Neuronal stem cell (in vitro differentiated cells): Measurements from ENCODE around the gene FAM193B.
A peak's percentile ranks its signal among the peaks of the same experiment; 100 is the strongest.

ENCODE experiments used
- DNase-seq: peaks from one replicate; pipeline ENCODE4 v3.0.0-alpha.2; 2013; ENCODE audit warnings: low spot score
- H2AFZ ChIP-seq: one replicate; pipeline ENCODE4 v1.6.1; 2013; ENCODE audit warnings: mild to moderate bottlenecking, low read length, inconsistent platforms
- H2AK5ac ChIP-seq: 2 replicates; pipeline ENCODE4 v1.6.1; 2013; ENCODE audit warnings: low read depth, mild to moderate bottlenecking, inconsistent platforms, low read length, moderate library complexity, mixed read lengths
- H2BK120ac ChIP-seq: 2 replicates; pipeline ENCODE4 v1.6.1; 2013; ENCODE audit warnings: low read depth, mild to moderate bottlenecking, inconsistent platforms, low read length, moderate library complexity, mixed read lengths
- H2BK12ac ChIP-seq: one replicate; pipeline ENCODE4 v1.6.1; 2013; ENCODE audit warnings: low read length, inconsistent platforms
- H2BK15ac ChIP-seq: 2 replicates; pipeline ENCODE4 v1.6.1; 2013; ENCODE audit warnings: mild to moderate bottlenecking, low read length, inconsistent platforms, mixed read lengths
- H2BK5ac ChIP-seq: one replicate; pipeline ENCODE4 v1.6.1; 2013; ENCODE audit warnings: inconsistent platforms, mild to moderate bottlenecking, low read length, moderate library complexity
- H3K14ac ChIP-seq: one replicate; pipeline ENCODE4 v1.6.1; 2013; ENCODE audit warnings: low read length, inconsistent platforms
- H3K18ac ChIP-seq: 2 replicates; pipeline ENCODE4 v1.6.1; 2013; ENCODE audit warnings: low read length, inconsistent platforms
- H3K23ac ChIP-seq: 2 replicates; pipeline ENCODE4 v1.6.1; 2013; ENCODE audit warnings: low read depth, mild to moderate bottlenecking, mixed read lengths, low read length, inconsistent platforms; ENCODE audit not compliant: poor library complexity
- H3K27ac ChIP-seq: replicated peaks from 3 replicates; pipeline ENCODE4 v1.5.1; 2013; ENCODE audit warnings: low read length, inconsistent platforms
- H3K27me3 ChIP-seq, 3 experiments: 2 replicates each; pipeline ENCODE4 v1.6.1; 2013; ENCODE audit warnings: low read length in 3 of 3, mild to moderate bottlenecking in 2 of 3, inconsistent platforms in 1 of 3, low read depth in 1 of 3, mixed read lengths in 1 of 3, moderate library complexity in 1 of 3; ENCODE audit not compliant: control insufficient read depth in 3 of 3, insufficient read depth in 3 of 3
- H3K36me3 ChIP-seq, 2 donors: replicated peaks in 1 of 2; 2 replicates each; pipeline ENCODE4 v1.6.1; 2013; ENCODE audit warnings: low read length in 2 of 2; ENCODE audit not compliant: control insufficient read depth in 2 of 2, insufficient read depth in 2 of 2
- H3K4ac ChIP-seq: 2 replicates; pipeline ENCODE4 v1.6.1; 2013; ENCODE audit warnings: inconsistent platforms, mild to moderate bottlenecking, low read length, moderate library complexity
- H3K4me1 ChIP-seq, 2 donors: 1 replicate in 1 of 2; 2 replicates in 1 of 2; pipeline ENCODE4 v1.6.1; 2013; ENCODE audit warnings: low read length in 2 of 2, low read depth in 1 of 2; ENCODE audit not compliant: control insufficient read depth in 2 of 2, insufficient read depth in 1 of 2
- H3K4me2 ChIP-seq: one replicate; pipeline ENCODE4 v1.6.1; 2013; ENCODE audit warnings: mild to moderate bottlenecking, low read length, inconsistent platforms; ENCODE audit not compliant: insufficient read depth, poor library complexity, severe bottlenecking
- H3K4me3 ChIP-seq, 2 donors: 2 replicates each; pipeline ENCODE4 v1.5.1; 2013; ENCODE audit warnings: low read length in 2 of 2, mild to moderate bottlenecking in 2 of 2, inconsistent platforms in 1 of 2, moderate library complexity in 1 of 2
- H3K79me1 ChIP-seq: one replicate; pipeline ENCODE4 v1.6.1; 2013; ENCODE audit warnings: low read depth, mild to moderate bottlenecking, inconsistent platforms, low read length, moderate library complexity
- H3K9ac ChIP-seq: one replicate; pipeline ENCODE4 v1.6.1; 2013; ENCODE audit warnings: mild to moderate bottlenecking, low read depth, low read length, inconsistent platforms; ENCODE audit not compliant: poor library complexity
- H3K9me3 ChIP-seq, 2 donors: replicated peaks in 1 of 2; 2 replicates each; pipeline versions ENCODE3 to v1.6.1; 2013; ENCODE audit warnings: low read length in 2 of 2, mild to moderate bottlenecking in 2 of 2, inconsistent platforms in 1 of 2, low read depth in 1 of 2, mixed read lengths in 1 of 2, moderate library complexity in 1 of 2; ENCODE audit not compliant: control insufficient read depth in 2 of 2, insufficient read depth in 1 of 2
- H4K8ac ChIP-seq: one replicate; pipeline ENCODE4 v1.6.1; 2013; ENCODE audit warnings: low read depth, mild to moderate bottlenecking, inconsistent platforms, low read length, moderate library complexity
- H4K91ac ChIP-seq: one replicate; pipeline ENCODE4 v1.6.1; 2013; ENCODE audit warnings: low read length, low read depth, mild to moderate bottlenecking, inconsistent platforms; ENCODE audit not compliant: poor library complexity
- WGBS, 2 donors: extraction: QIAGEN DNeasy Blood & Tissue Kit; methylation state at CpG; one replicate each; pipeline ENCODE4 v1.1.7; 2013; ENCODE audit warnings: missing lambda C conversion rate in 2 of 2, mixed read lengths in 1 of 2; ENCODE audit not compliant: insufficient read length in 2 of 2, insufficient replicate concordance in 1 of 2; ENCODE audit errors: extremely low coverage in 2 of 2; 5-methylcytosine and 5-hydroxymethylcytosine counted together

Gene FAM193B

GRCh38 chr5:177592010-177592834, 37.9 kb upstream of the FAM193B start, which contains the start of gene TMED9:
TMED9 (plus strand) TSS chr5:177592203; CDS start chr5:177592215, 12 bp downstream.
- WGBS, 2 donors: no CpG with 5 or more reads among the region's 71 CpGs
- no peak within 1 kb of the TSS for H4K8ac ChIP-seq

GRCh38 chr5:177591690-177592009, 37.3 kb upstream of the FAM193B start:
- no peak overlapping the region for H2BK12ac ChIP-seq
- peak overlapping the region; percentile 85 to 99 for H3K4me3 ChIP-seq
- H2BK5ac ChIP-seq: no peak overlapping the region
- peaks cover 29 to 36% of the 10 kb centered on the region in 2 donors for H3K36me3 ChIP-seq
- peak overlapping the region; percentile 97 for H3K4me2 ChIP-seq
- H2AK5ac ChIP-seq: no peak overlapping the region
- no peak overlapping the region for H2BK15ac ChIP-seq
- no CpG with 5 or more reads among the region's 8 CpGs for WGBS, 2 donors
- H2AFZ ChIP-seq: peak overlapping the region; percentile 95
- no peak overlapping the region for H4K91ac ChIP-seq
- H4K8ac ChIP-seq: no peak overlapping the region
- no peak overlapping the region for H2BK120ac ChIP-seq
- no peak overlapping the region for H3K27ac ChIP-seq
- no peak for DNase-seq
- no peak overlapping the region for H3K23ac ChIP-seq
- H3K9ac ChIP-seq: no peak overlapping the region
- H3K27me3 ChIP-seq: peaks cover 0 to 26% (median 0%) of the 10 kb centered on the region in 3 experiments
- H3K4me1 ChIP-seq: peaks cover 3 to 4% of the 10 kb centered on the region in 2 donors
- no peak overlapping the region for H3K18ac ChIP-seq
- H3K79me1 ChIP-seq: peaks cover 5% of the 10 kb centered on the region
- no peaks in the 10 kb centered on the region for H3K9me3 ChIP-seq
- no peak overlapping the region for H3K14ac ChIP-seq
- H3K4ac ChIP-seq: no peak overlapping the region

More at GRCh38 chr5:177592010-177592834, 37.9 kb upstream of the FAM193B start, which contains the start of gene TMED9:
- peaks cover 5% of the 10 kb centered on the region for H3K79me1 ChIP-seq
- H3K9me3 ChIP-seq: no peaks in the 10 kb centered on the region
- no peak within 1 kb of the TSS for H3K14ac ChIP-seq
- H2AFZ ChIP-seq: peak within 1 kb of the TSS; percentile 95
- H3K27ac ChIP-seq: peak within 1 kb of the TSS; percentile 43
- H4K91ac ChIP-seq: no peak within 1 kb of the TSS
- H2BK5ac ChIP-seq: peak within 1 kb of the TSS; percentile 91
- H3K4me1 ChIP-seq: peaks cover 3 to 4% of the 10 kb centered on the region in 2 donors
- H2AK5ac ChIP-seq: peak within 1 kb of the TSS; percentile 96
- no peak within 1 kb of the TSS for H2BK12ac ChIP-seq
- peak within 1 kb of the TSS; percentile 85 to 99 for H3K4me3 ChIP-seq
- peaks cover 0 to 25% (median 0%) of the 10 kb centered on the region in 3 experiments for H3K27me3 ChIP-seq
- peak within 1 kb of the TSS; percentile 51 for H2BK15ac ChIP-seq
- H3K9ac ChIP-seq: peak within 1 kb of the TSS; percentile 99
- H3K4ac ChIP-seq: peak within 1 kb of the TSS; percentile 43
- peaks cover 29 to 39% of the 10 kb centered on the region in 2 donors for H3K36me3 ChIP-seq
- DNase-seq: peak; percentile 70
- peak within 1 kb of the TSS; percentile 97 for H3K4me2 ChIP-seq
- peak within 1 kb of the TSS; percentile 90 for H3K23ac ChIP-seq
- H3K18ac ChIP-seq: peak within 1 kb of the TSS; percentile 61
- no peak within 1 kb of the TSS for H2BK120ac ChIP-seq

- Histone ChIP-seq H3K27ac (no peak overlapping the region), H3K23ac (no peak overlapping the region), H3K4ac (no peak overlapping the region), H2BK15ac (no peak overlapping the region), H3K14ac (no peak overlapping the region), H3K4me3 (no peak overlapping the region), H4K91ac (no peak overlapping the region), H2AFZ (no peak overlapping the region), H2AK5ac (no peak overlapping the region), H3K9me3 (no peaks in the 10 kb centered on the region), H3K9ac (no peak overlapping the region), H2BK120ac (no peak overlapping the region), H3K36me3 (peaks cover 20 to 24% of the 10 kb centered on the region in 2 donors), H2BK12ac (no peak overlapping the region), H3K4me1 (peaks cover 3 to 4% of the 10 kb centered on the region in 2 donors), H2BK5ac (no peak overlapping the region), H3K27me3 (peaks cover 0 to 35% (median 1%) of the 10 kb centered on the region in 3 experiments), H4K8ac (no peak overlapping the region), H3K79me1 (peaks cover 5% of the 10 kb centered on the region), H3K18ac (no peak overlapping the region), H3K4me2 (no peak overlapping the region)
- WGBS, 2 donors: no CpG with 5 or more reads among the region's 1 CpG
- DNase-seq: no peak
Observed at GRCh38 chr5:177590406-177590805, 36.0 kb upstream of the FAM193B start.

GRCh38 chr5:177588413-177588909, 34.1 kb upstream of the FAM193B start:
- no peak overlapping the region for H2BK12ac ChIP-seq
- no peak overlapping the region for H3K14ac ChIP-seq
- H2AFZ ChIP-seq: no peak overlapping the region
- peaks cover 0 to 48% (median 8%) of the 10 kb centered on the region in 3 experiments for H3K27me3 ChIP-seq
- peaks cover 5% of the 10 kb centered on the region for H3K79me1 ChIP-seq
- H3K18ac ChIP-seq: no peak overlapping the region
- H2BK15ac ChIP-seq: no peak overlapping the region
- no peak overlapping the region for H2BK120ac ChIP-seq
- H3K4me2 ChIP-seq: no peak overlapping the region
- H2AK5ac ChIP-seq: no peak overlapping the region
- no peak overlapping the region for H2BK5ac ChIP-seq
- no peaks in the 10 kb centered on the region for H3K9me3 ChIP-seq
- no peak for DNase-seq
- H3K23ac ChIP-seq: no peak overlapping the region
- H3K9ac ChIP-seq: no peak overlapping the region
- no peak overlapping the region for H3K4me3 ChIP-seq
- peaks cover 3 to 4% of the 10 kb centered on the region in 2 donors for H3K36me3 ChIP-seq
- H3K4me1 ChIP-seq: peaks cover 3 to 4% of the 10 kb centered on the region in 2 donors
- H4K8ac ChIP-seq: no peak overlapping the region
- no CpG with 5 or more reads among the region's 13 CpGs for WGBS, 2 donors
- no peak overlapping the region for H4K91ac ChIP-seq
- no peak overlapping the region for H3K27ac ChIP-seq
- H3K4ac ChIP-seq: no peak overlapping the region
